Chondrocyte (in vitro differentiated cells): Measurements from ENCODE around the gene CORO7. TPM values are rescaled to one million over a fixed set of nuclear protein-coding genes. Genes with fewer than 3 reads are reported as not detected.
A peak's percentile ranks its signal among the peaks of the same experiment; 100 is the strongest.

ENCODE experiments used
- DNase-seq: peaks from one replicate; pipeline ENCODE4 v3.0.0; 2021; ENCODE audit warnings: mixed read lengths, low spot score
- H3K27ac Mint-ChIP-seq: one replicate; pipeline ENCODE4 v1.8.0; 2021; ENCODE audit warnings: mild to moderate bottlenecking, moderate library complexity, mixed read lengths; ENCODE audit not compliant: unreplicated experiment
- H3K27me3 Mint-ChIP-seq: 2 replicates; pipeline ENCODE4 v1.8.0; 2021; ENCODE audit warnings: low read depth, mixed read lengths
- H3K36me3 Mint-ChIP-seq: 2 replicates; pipeline ENCODE4 v1.8.0; 2021; ENCODE audit warnings: low read depth, mixed read lengths
- H3K4me1 Mint-ChIP-seq: 2 replicates; pipeline ENCODE4 v1.8.0; 2021; ENCODE audit warnings: low read depth, mild to moderate bottlenecking, mixed read lengths
- H3K4me3 Mint-ChIP-seq: one replicate; pipeline ENCODE4 v1.8.0; 2021; ENCODE audit warnings: mild to moderate bottlenecking, moderate library complexity, mixed read lengths; ENCODE audit not compliant: unreplicated experiment
- H3K9me3 Mint-ChIP-seq: 2 replicates; pipeline ENCODE4 v1.8.0; 2021; ENCODE audit warnings: low read depth, mixed read lengths
- total RNA-seq: library from RNA; stranded (reverse); gene quantifications from 3 replicates; pipeline ENCODE4 v1.2.1, GENCODE V29; 2021
- TF ChIP-seq, protein P1 (sequence below): fragments of 200-600 bp; sonication (generic); IDR thresholded peaks from 2 replicates; pipeline ENCODE4 v1.5.0; 2021; ENCODE audit warnings: antibody characterized with exemption, mild to moderate bottlenecking, moderate library complexity

The CORO7 gene
- total RNA-seq, 1 donor from 2014 or later = 24.6 TPM

DNA sequence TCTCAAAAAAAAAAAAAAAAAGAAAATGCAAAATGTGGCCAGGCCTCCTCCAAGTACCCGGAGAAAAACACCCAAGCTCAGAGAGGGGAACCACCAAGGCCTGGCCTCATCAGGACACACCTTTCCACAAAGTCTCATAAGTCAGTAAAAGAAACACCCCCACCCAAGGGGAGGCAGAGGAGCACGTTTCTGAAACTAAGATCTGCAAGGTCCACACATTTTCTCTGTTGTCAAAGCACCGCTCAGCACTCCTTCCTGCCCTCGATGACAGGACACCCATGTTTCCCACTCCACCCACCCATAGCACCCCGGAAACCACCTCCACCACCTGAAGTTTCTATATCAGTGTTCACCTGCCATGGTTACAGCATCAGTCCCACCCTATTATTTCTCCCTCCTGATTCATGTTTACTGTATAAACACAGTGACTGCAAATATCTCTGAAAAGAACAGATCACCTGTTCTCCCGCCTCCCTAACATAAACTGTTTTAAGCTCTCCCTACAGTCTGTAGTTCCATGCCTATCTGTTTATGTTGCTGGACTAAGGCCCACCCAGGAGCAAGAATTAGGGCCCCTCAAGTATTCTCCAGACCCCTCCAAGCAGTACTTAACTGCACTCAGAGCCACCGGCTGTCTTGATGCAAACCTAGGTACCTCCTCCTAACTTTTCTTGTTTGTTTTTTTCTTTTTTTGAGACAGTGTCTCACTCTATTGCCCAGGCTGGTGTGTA, 2.0 kb downstream of the CORO7 start:
- Mint-ChIP-seq H3K9me3 (no peaks in the 10 kb centered on the region), H3K4me3 (no peak overlapping the region)

DNA sequence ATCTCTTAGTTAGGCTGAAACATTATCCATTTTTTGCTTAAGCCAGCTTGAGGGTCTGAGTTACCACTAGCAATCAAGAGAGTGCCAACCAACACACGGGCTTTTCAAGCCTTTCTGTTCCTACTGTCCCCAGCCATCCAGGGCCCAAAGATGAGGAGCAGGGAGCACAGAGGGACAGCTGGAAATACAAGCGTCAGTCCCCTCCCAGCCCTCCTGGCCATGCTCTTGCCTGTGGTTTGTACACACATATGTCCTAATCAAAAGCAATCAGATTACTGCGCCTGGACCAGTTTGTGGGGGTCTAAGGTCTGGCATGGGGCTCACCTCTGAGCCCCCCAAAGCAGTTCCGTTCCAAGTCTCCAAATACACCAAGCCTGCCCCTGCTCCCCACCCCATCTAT, 3.5 kb downstream of the CORO7 start:
- H3K4me3 Mint-ChIP-seq = no peak overlapping the region
- H3K27ac Mint-ChIP-seq = no peak overlapping the region
- TF ChIP-seq, protein P1, sequence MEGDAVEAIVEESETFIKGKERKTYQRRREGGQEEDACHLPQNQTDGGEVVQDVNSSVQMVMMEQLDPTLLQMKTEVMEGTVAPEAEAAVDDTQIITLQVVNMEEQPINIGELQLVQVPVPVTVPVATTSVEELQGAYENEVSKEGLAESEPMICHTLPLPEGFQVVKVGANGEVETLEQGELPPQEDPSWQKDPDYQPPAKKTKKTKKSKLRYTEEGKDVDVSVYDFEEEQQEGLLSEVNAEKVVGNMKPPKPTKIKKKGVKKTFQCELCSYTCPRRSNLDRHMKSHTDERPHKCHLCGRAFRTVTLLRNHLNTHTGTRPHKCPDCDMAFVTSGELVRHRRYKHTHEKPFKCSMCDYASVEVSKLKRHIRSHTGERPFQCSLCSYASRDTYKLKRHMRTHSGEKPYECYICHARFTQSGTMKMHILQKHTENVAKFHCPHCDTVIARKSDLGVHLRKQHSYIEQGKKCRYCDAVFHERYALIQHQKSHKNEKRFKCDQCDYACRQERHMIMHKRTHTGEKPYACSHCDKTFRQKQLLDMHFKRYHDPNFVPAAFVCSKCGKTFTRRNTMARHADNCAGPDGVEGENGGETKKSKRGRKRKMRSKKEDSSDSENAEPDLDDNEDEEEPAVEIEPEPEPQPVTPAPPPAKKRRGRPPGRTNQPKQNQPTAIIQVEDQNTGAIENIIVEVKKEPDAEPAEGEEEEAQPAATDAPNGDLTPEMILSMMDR = no peak
- peaks cover 26% of the 10 kb centered on the region for H3K4me1 Mint-ChIP-seq
- no peaks in the 10 kb centered on the region for H3K9me3 Mint-ChIP-seq
- DNase-seq = no peak
- H3K27me3 Mint-ChIP-seq = no peaks in the 10 kb centered on the region
- H3K36me3 Mint-ChIP-seq = peaks cover 2% of the 10 kb centered on the region

More for the DNA sequence above, 2.0 kb downstream of the CORO7 start:
- Mint-ChIP-seq H3K4me1 (peaks cover 26% of the 10 kb centered on the region), H3K27me3 (no peaks in the 10 kb centered on the region), H3K27ac (no peak overlapping the region), H3K36me3 (peaks cover 2% of the 10 kb centered on the region)
- TF ChIP-seq, protein P1 = no peak
- no peak for DNase-seq

DNA sequence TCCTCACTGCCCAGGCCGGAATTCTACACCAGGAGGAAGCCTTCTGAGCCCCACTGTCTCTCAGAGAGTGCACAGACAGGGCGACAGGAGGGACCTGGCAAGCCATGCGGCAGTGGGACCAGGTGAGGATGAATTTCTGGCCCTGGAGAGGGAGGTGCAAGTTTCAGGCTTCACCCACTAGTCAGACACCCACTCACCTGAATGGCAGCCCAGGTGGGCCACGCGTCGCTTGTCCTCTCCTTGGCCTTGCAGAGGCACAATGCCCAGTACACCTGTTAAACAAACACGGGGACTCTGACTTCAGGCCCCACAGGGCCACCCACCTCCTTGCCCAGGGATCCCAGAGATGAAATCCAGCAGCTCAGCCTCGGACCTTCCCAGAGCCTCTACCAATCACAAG, 4.2 kb downstream of the CORO7 start:
- H3K27me3 Mint-ChIP-seq = no peaks in the 10 kb centered on the region
- H3K9me3 Mint-ChIP-seq = no peaks in the 10 kb centered on the region
- H3K4me3 Mint-ChIP-seq = no peak overlapping the region
- H3K4me1 Mint-ChIP-seq = peaks cover 26% of the 10 kb centered on the region
- TF ChIP-seq, protein P1 = no peak
- peaks cover 2% of the 10 kb centered on the region for H3K36me3 Mint-ChIP-seq
- no peak for DNase-seq
- no peak overlapping the region for H3K27ac Mint-ChIP-seq

DNA sequence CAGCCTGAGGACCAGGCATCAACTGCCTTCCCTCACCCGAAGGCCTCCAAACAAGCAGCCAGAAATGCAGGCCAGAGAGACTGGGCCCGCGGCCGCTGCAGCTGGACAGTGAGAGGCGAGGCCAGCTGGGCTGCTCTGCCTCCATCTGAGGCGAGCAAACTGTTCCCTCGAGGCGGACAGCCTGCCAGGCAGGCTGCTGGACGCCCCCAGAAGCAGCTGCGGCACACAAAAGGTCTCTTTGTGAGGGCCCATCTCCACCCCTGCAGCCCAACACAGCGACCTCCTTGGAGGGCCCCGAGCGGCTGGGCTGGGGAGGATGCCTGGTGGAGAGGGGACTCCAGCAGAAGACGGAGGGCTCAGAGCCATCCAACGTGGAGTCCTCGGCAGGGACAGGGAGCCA, 4.7 kb downstream of the CORO7 start:
- peaks cover 2% of the 10 kb centered on the region for H3K36me3 Mint-ChIP-seq
- DNase-seq = no peak

DNA sequence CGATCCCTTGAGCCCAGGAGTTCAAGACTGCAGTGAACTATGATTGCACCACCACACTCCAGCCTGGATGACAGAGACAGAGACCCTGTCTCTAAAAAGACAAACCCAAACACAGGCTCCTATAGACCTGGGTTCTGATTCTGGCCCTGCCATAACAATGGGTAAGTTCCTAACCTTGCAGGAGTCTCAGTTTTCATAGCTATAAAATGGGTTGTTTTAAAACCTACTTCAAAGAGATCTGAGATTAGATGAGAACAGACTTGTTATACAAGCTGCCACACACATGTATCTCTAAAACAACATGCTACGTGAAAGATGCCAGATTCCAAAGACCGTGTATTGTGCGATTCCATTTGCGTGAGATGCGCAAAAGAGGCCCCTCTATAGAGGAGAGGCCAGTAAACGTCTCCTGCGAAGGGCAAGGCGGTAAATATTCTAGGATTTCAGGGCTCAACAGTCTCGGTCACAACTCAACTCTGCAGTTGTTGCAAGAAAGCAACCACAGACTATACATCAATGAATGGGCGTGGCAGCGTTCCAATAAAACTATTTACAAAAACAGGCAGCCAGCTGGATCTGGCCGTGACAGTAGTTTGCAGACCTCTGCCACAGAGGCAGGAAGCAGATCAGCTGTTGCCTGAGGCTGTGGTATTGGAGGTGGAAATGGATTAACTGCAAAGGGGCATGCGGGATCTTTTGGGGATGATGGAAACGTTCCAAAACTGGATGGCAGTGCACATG, 5.9 kb downstream of the CORO7 start:
- no peaks in the 10 kb centered on the region for H3K9me3 Mint-ChIP-seq
- no peak overlapping the region for H3K4me3 Mint-ChIP-seq
- H3K27me3 Mint-ChIP-seq = no peaks in the 10 kb centered on the region
- no peak for DNase-seq
- H3K4me1 Mint-ChIP-seq = peaks cover 21% of the 10 kb centered on the region
- peaks cover 4% of the 10 kb centered on the region for H3K36me3 Mint-ChIP-seq
- peak overlapping the region; percentile 59 for H3K27ac Mint-ChIP-seq
- TF ChIP-seq, protein P1 = no peak

More for the DNA sequence above, 4.7 kb downstream of the CORO7 start:
- no peak overlapping the region for H3K27ac Mint-ChIP-seq
- H3K27me3 Mint-ChIP-seq = no peaks in the 10 kb centered on the region
- TF ChIP-seq, protein P1 = no peak
- no peak overlapping the region for H3K4me3 Mint-ChIP-seq
- H3K4me1 Mint-ChIP-seq = peaks cover 23% of the 10 kb centered on the region
- no peaks in the 10 kb centered on the region for H3K9me3 Mint-ChIP-seq
